Mucosa of rectum (tissue), 2 donors: ENCODE results near the gene HORMAD1.
"Not testable (repeated sequence)": the region's sequence is repeated elsewhere in the genome, so short reads cannot be mapped to it uniquely, and the experiment has no call there.

Experiments used
- H3K27ac ChIP-seq, 2 donors: one replicate each; pipeline ENCODE4 v1.7.0; 2013; ENCODE audit warnings: inconsistent platforms in 2 of 2, low read depth in 2 of 2, low read length in 2 of 2
- H3K27me3 ChIP-seq, 2 donors: one replicate each; pipeline ENCODE4 v1.7.0; 2013; ENCODE audit warnings: low read length in 2 of 2; ENCODE audit not compliant: control insufficient read depth in 2 of 2, insufficient read depth in 2 of 2
- H3K36me3 ChIP-seq, 2 donors: one replicate each; pipeline ENCODE4 v1.7.0; 2013; ENCODE audit warnings: low read length in 2 of 2; ENCODE audit not compliant: control insufficient read depth in 2 of 2, insufficient read depth in 2 of 2
- H3K4me1 ChIP-seq, 2 donors: one replicate each; pipeline ENCODE4 v1.7.0; 2013; ENCODE audit warnings: low read length in 2 of 2, mild to moderate bottlenecking in 1 of 2; ENCODE audit not compliant: control insufficient read depth in 2 of 2, insufficient read depth in 2 of 2
- H3K4me3 ChIP-seq, 2 donors: one replicate each; pipeline ENCODE4 v1.7.0; 2013; ENCODE audit warnings: low read length in 2 of 2
- H3K9ac ChIP-seq, 2 donors: one replicate each; pipeline ENCODE4 v1.7.0; 2013; ENCODE audit warnings: low read length in 2 of 2, low read depth in 1 of 2, mild to moderate bottlenecking in 1 of 2
- H3K9me3 ChIP-seq, 2 donors: one replicate each; pipeline ENCODE4 v1.7.0; 2013; ENCODE audit warnings: low read length in 2 of 2; ENCODE audit not compliant: control insufficient read depth in 2 of 2
- donor health status: healthy.
- donor health status: Normal muscosa, but diverticular disease.

Gene HORMAD1

GRCh38 chr1:150674881-150675280, 45.8 kb downstream of the HORMAD1 start:
- H3K27ac ChIP-seq, result no peak overlapping the region
- H3K27me3 ChIP-seq, result no peaks in the 10 kb centered on the region
- H3K9me3 ChIP-seq, result no peaks in the 10 kb centered on the region
- H3K4me3 ChIP-seq, result no peak overlapping the region
- H3K9ac ChIP-seq, result no peak overlapping the region
- H3K4me1 ChIP-seq, result peaks cover 0 to 5% of the 10 kb centered on the region in 2 donors
- peaks cover 0 to 7% of the 10 kb centered on the region in 2 donors for H3K36me3 ChIP-seq

DNA sequence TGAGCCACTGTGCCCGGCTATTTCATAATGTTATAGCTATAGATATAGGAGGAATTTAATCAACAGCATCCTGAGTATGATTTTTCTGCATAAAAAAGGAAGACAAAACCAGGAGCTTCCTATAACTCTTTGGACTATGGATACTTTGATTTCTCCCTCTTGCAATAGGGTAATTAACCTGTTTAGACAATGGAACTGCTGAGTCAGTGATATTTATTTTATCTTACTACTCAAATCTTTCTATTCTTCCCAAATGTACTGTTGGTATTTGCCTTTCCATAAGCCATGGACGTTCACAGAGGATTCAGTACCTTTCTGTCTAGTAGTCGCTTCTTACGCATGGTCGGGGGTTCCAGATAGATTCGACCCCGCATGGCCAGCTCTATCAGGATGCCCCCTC, 57.4 kb downstream of the HORMAD1 start:
- peaks cover 6 to 10% of the 10 kb centered on the region in 2 donors for H3K4me1 ChIP-seq
- H3K27ac ChIP-seq, result no peak overlapping the region
- H3K9me3 ChIP-seq, result no peaks in the 10 kb centered on the region
- H3K36me3 ChIP-seq, result peaks cover 33 to 38% of the 10 kb centered on the region in 2 donors
- no peak overlapping the region for H3K9ac ChIP-seq
- no peak overlapping the region for H3K4me3 ChIP-seq
- H3K27me3 ChIP-seq, result no peaks in the 10 kb centered on the region

DNA sequence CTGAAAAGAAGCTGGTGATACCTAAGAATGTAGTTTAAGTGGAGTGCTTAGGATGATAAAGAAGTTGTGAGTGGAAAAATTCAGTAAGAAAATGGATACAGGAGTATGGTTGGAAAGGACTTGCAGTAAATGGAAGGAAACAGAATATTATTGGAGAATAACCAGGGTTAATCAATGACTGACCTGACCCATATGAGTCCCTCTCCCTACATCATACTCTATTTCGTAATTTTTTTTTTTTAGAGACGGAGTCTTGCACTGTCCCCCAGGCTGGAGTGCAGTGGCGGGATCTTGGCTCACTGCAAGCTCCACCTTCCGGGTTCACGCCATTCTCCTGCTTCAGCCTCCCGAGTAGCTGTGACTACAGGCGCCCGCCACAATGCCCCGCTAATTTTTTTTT, 57.9 kb downstream of the HORMAD1 start:
- peaks cover 6 to 7% of the 10 kb centered on the region in 2 donors for H3K4me1 ChIP-seq
- H3K27ac ChIP-seq, result no peak overlapping the region
- H3K36me3 ChIP-seq, result peaks cover 35 to 43% of the 10 kb centered on the region in 2 donors
- no peak overlapping the region for H3K4me3 ChIP-seq
- no peaks in the 10 kb centered on the region for H3K27me3 ChIP-seq
- no peak overlapping the region for H3K9ac ChIP-seq
- no peaks in the 10 kb centered on the region for H3K9me3 ChIP-seq

DNA sequence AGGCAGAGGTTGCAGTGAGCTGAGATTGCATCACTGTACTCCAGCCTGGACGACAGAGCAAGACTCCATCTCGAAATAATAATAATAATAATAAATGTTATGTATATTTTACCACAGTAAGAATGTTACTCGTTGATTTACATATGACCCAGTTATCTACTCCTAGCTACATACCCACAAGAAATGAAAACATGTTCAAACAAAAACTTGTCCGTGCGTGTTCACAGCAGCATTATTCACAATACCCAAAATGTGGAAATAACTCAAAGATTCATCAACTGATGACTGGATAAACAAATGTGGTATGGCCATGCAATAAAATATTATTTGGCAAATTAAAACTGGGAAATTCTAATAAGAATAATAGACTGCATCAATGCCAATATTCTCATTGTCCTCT, 59.5 kb downstream of the HORMAD1 start:
- no peak overlapping the region for H3K4me3 ChIP-seq
- no peak overlapping the region for H3K9ac ChIP-seq
- no peaks in the 10 kb centered on the region for H3K9me3 ChIP-seq
- H3K36me3 ChIP-seq, result peaks cover 39 to 51% of the 10 kb centered on the region in 2 donors
- no peaks in the 10 kb centered on the region for H3K27me3 ChIP-seq
- H3K27ac ChIP-seq, result no peak overlapping the region
- H3K4me1 ChIP-seq, result no peaks in the 10 kb centered on the region

DNA sequence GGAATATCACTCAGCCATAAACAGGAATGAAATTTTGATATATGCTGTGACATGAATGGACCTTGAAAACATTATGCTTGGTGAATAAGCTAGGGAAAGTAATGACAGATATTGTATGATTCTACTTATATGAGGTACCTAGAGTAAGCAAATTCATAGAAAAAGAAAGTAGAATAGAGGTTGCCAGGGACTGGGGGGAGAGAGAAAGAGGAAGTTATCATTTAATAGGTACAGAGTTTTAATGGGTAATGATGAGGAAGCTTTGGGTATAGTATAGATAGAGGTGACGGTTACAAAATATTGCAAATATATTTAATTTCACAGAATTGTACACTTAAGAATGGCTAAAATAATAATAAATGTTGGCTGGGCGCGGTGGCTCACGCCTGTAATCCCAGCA, 60.1 kb downstream of the HORMAD1 start:
- no peak overlapping the region for H3K4me3 ChIP-seq
- H3K36me3 ChIP-seq, result peaks cover 39 to 51% of the 10 kb centered on the region in 2 donors
- H3K4me1 ChIP-seq, result no peaks in the 10 kb centered on the region
- H3K27me3 ChIP-seq, result no peaks in the 10 kb centered on the region
- H3K9me3 ChIP-seq, result no peaks in the 10 kb centered on the region
- H3K9ac ChIP-seq, result no peak overlapping the region
- H3K27ac ChIP-seq, result no peak overlapping the region

DNA sequence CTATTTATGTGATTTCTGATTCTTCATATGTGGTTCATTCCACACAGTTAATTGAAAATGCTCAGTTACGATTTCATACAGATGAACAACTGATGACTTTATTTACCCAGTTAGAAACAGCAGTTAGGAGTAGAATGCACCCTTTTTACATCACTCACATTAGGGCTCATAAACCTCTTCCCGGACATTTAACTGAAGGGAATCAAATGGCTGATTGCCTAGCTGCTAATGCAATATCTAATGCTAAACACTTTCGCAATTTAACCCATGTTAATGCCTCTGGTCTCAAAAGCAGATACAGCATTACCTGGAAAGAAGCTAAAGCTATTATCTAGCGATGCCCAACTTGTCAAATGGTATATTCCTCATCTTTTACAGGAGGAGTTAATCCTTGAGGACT, 63.6 kb downstream of the HORMAD1 start:
- not testable (repeated sequence) for H3K4me1 ChIP-seq

DNA sequence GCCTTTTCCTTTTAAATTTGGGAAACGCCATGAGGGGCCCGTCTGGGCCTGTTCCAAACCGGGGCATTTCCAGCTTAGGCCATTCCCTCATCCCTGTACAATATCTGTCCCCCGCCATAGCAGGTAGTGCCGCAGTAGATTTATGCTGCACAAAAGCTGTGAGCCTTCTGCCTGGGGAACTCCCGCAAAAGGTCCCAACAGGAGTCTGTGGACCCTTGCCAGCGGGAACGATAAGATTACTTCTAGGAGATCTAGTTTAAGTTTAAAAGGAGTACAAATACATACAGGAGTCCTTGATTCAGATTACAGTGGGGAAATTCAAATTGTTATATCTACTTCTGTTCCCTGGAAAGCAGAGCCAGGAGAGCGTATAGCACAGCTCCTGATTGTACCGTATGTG, 66.1 kb downstream of the HORMAD1 start:
- H3K36me3 ChIP-seq, result peaks cover 12 to 32% of the 10 kb centered on the region in 2 donors
- not testable (repeated sequence) for H3K9ac ChIP-seq, H3K27ac ChIP-seq

More for the DNA sequence above, 63.6 kb downstream of the HORMAD1 start:
- not testable (repeated sequence) for H3K9ac ChIP-seq, H3K4me3 ChIP-seq, H3K27me3 ChIP-seq, H3K9me3 ChIP-seq, H3K27ac ChIP-seq
- peaks cover 29 to 48% of the 10 kb centered on the region in 2 donors for H3K36me3 ChIP-seq

DNA sequence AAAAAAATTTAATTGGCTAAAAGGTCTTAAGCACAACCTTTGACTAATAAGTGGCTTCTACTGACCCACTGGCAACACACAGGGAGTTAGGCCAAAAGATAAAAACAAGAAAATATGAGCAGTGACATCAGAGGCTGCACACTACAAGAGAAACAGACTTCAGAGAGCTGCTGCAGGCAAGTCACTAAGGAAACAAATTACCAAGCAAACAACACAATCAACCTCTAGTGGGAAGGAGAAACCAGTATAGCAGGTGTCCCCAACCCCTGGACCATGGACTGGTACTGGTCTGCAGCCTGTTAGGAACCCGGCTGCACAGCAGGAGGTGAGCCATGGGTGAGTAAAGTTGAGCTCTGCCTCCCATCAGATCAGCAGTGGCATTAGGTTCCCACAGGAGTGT, 70.5 kb downstream of the HORMAD1 start:
- Histone ChIP-seq H3K27me3 (no peaks in the 10 kb centered on the region), H3K4me3 (no peak overlapping the region), H3K27ac (peak overlapping the region; percentile 52 to 61), H3K4me1 (peaks cover 0 to 11% of the 10 kb centered on the region in 2 donors), H3K9me3 (no peaks in the 10 kb centered on the region), H3K36me3 (peaks cover 29 to 46% of the 10 kb centered on the region in 2 donors), H3K9ac (no peak overlapping the region)

More for the DNA sequence above, 66.1 kb downstream of the HORMAD1 start:
- not testable (repeated sequence) for H3K27me3 ChIP-seq, H3K4me3 ChIP-seq, H3K9me3 ChIP-seq
- peaks cover 0 to 10% of the 10 kb centered on the region in 2 donors for H3K4me1 ChIP-seq

GRCh38 chr1:150649441-150650075, 71.1 kb downstream of the HORMAD1 start:
- Histone ChIP-seq H3K9ac (no peak overlapping the region), H3K36me3 (peaks cover 29 to 44% of the 10 kb centered on the region in 2 donors)

More at GRCh38 chr1:150649441-150650075, 71.1 kb downstream of the HORMAD1 start:
- Histone ChIP-seq H3K27me3 (no peaks in the 10 kb centered on the region), H3K4me1 (peaks cover 0 to 11% of the 10 kb centered on the region in 2 donors), H3K27ac (peak overlapping the region; percentile 4 to 61), H3K4me3 (no peak overlapping the region), H3K9me3 (no peaks in the 10 kb centered on the region)
